MM.1S (cell line): ENCODE measurements around the gene CELA2B.

Experiments
- DNase-seq: peaks from one replicate; pipeline ENCODE4 v3.0.0-alpha.2; 2015
- H2AFZ ChIP-seq: fragments of 300-600 bp; sonication (generic); 2 replicates; pipeline ENCODE4 v1.6.0; 2016; ENCODE audit warnings: antibody characterized with exemption, low read length
- H3F3A ChIP-seq: fragments of 300-600 bp; sonication (generic); 2 replicates; pipeline ENCODE4 v1.6.1; 2016; ENCODE audit warnings: mild to moderate bottlenecking, antibody characterized with exemption, low read length, moderate library complexity, mixed read lengths; ENCODE audit not compliant: insufficient read depth
- H3K27ac ChIP-seq: fragments of 300-600 bp; sonication (generic); 2 replicates; pipeline ENCODE4 v1.5.1; 2016; ENCODE audit warnings: mild to moderate bottlenecking, low read length
- H3K27me3 ChIP-seq: fragments of 300-600 bp; sonication (generic); replicated peaks from 2 replicates; pipeline ENCODE4 v1.6.0; 2016; ENCODE audit warnings: low read length; ENCODE audit not compliant: insufficient read depth
- H3K36me3 ChIP-seq: fragments of 300-600 bp; sonication (generic); replicated peaks from 2 replicates; pipeline ENCODE4 v1.6.1; 2016; ENCODE audit warnings: mild to moderate bottlenecking, low read length, mixed read lengths; ENCODE audit not compliant: insufficient read depth
- H3K4me1 ChIP-seq: fragments of 300-600 bp; sonication (generic); 2 replicates; pipeline ENCODE4 v1.6.1; 2016; ENCODE audit warnings: low read length, mixed read lengths
- H3K4me2 ChIP-seq: fragments of 300-600 bp; sonication (generic); 2 replicates; pipeline ENCODE4 v1.6.0; 2016; ENCODE audit warnings: low read depth, low read length
- H3K4me3 ChIP-seq: fragments of 300-600 bp; sonication (generic); 2 replicates; pipeline ENCODE4 v1.5.1; 2016; ENCODE audit warnings: low read length, mixed read lengths
- H3K79me2 ChIP-seq: fragments of 300-600 bp; sonication (generic); 2 replicates; pipeline ENCODE4 v1.6.1; 2016; ENCODE audit warnings: mixed run types, low read length, mixed read lengths
- H3K9ac ChIP-seq: fragments of 300-600 bp; sonication (generic); 2 replicates; pipeline ENCODE4 v1.6.1; 2016; ENCODE audit warnings: low read length, mixed read lengths
- H3K9me2 ChIP-seq: fragments of 300-600 bp; sonication (generic); replicated peaks from 2 replicates; pipeline ENCODE4 v1.6.1; 2016; ENCODE audit warnings: mild to moderate bottlenecking, low read length, mixed read lengths; ENCODE audit not compliant: insufficient read depth
- H3K9me3 ChIP-seq: fragments of 300-600 bp; sonication (generic); replicated peaks from 2 replicates; pipeline ENCODE4 v1.6.1; 2016; ENCODE audit warnings: mild to moderate bottlenecking, low read length, mixed read lengths; ENCODE audit not compliant: insufficient read depth
- H4K20me1 ChIP-seq: fragments of 300-600 bp; sonication (generic); 2 replicates; pipeline ENCODE4 v1.6.1; 2016; ENCODE audit warnings: mild to moderate bottlenecking, low read length, moderate library complexity, mixed read lengths; ENCODE audit not compliant: insufficient read depth
- CTCF ChIP-seq: fragments of 300-600 bp; sonication (generic); IDR thresholded peaks from 2 replicates; pipeline ENCODE4 v1.5.1; 2016; ENCODE audit warnings: antibody characterized with exemption, low read length, mixed read lengths
- EZH2 ChIP-seq: fragments of 300-600 bp; sonication (generic); optimal IDR thresholded peaks from 2 replicates; pipeline ENCODE3; 2017; ENCODE audit warnings: low read depth, mild to moderate bottlenecking, antibody characterized with exemption, low read length, mixed read lengths
- EZH2phosphoT487 ChIP-seq: fragments of 300-600 bp; sonication (generic); IDR thresholded peaks from 2 replicates; pipeline ENCODE4 v1.6.1; 2018; ENCODE audit warnings: antibody characterized with exemption, low read length

Gene CELA2B

GRCh38 chr1:15440357-15440756, 35.5 kb upstream of the CELA2B start:
- H2AFZ ChIP-seq: no peak overlapping the region
- H3K27ac ChIP-seq: no peak overlapping the region
- no peaks in the 10 kb centered on the region for H3K27me3 ChIP-seq
- no peak overlapping the region for H3K4me2 ChIP-seq
- H3K9me2 ChIP-seq: no peaks in the 10 kb centered on the region
- H3K79me2 ChIP-seq: no peaks in the 10 kb centered on the region
- no peaks in the 10 kb centered on the region for H3K36me3 ChIP-seq
- H4K20me1 ChIP-seq: no peaks in the 10 kb centered on the region
- TF ChIP-seq CTCF (no peak), EZH2 (no peak), EZH2phosphoT487 (no peak)
- no peak for DNase-seq
- H3F3A ChIP-seq: no peaks in the 10 kb centered on the region
- no peak overlapping the region for H3K4me3 ChIP-seq
- no peaks in the 10 kb centered on the region for H3K9me3 ChIP-seq
- H3K9ac ChIP-seq: no peak overlapping the region
- H3K4me1 ChIP-seq: no peaks in the 10 kb centered on the region

- TF ChIP-seq CTCF (no peak), EZH2 (no peak), EZH2phosphoT487 (no peak)
- no peak overlapping the region for H3K4me2 ChIP-seq
- DNase-seq: no peak
- no peaks in the 10 kb centered on the region for H3K27me3 ChIP-seq
- no peaks in the 10 kb centered on the region for H4K20me1 ChIP-seq
- no peaks in the 10 kb centered on the region for H3K4me1 ChIP-seq
- no peak overlapping the region for H3K4me3 ChIP-seq
- H2AFZ ChIP-seq: no peak overlapping the region
- H3K9me2 ChIP-seq: no peaks in the 10 kb centered on the region
- H3K36me3 ChIP-seq: no peaks in the 10 kb centered on the region
- H3K27ac ChIP-seq: no peak overlapping the region
- no peak overlapping the region for H3K9ac ChIP-seq
- no peaks in the 10 kb centered on the region for H3K79me2 ChIP-seq
- no peaks in the 10 kb centered on the region for H3F3A ChIP-seq
- no peaks in the 10 kb centered on the region for H3K9me3 ChIP-seq
Observed at GRCh38 chr1:15441247-15441646, 34.7 kb upstream of the CELA2B start.

GRCh38 chr1:15442119-15442518, 33.8 kb upstream of the CELA2B start:
- peaks cover 4% of the 10 kb centered on the region; the same call in 1 of the 2 replicates for H3K27me3 ChIP-seq
- H3K79me2 ChIP-seq: no peaks in the 10 kb centered on the region
- H3K4me3 ChIP-seq: no peak overlapping the region
- H3K4me2 ChIP-seq: no peak overlapping the region
- no peaks in the 10 kb centered on the region for H3K9me3 ChIP-seq
- no peaks in the 10 kb centered on the region for H3K4me1 ChIP-seq
- no peaks in the 10 kb centered on the region for H3K36me3 ChIP-seq
- no peaks in the 10 kb centered on the region for H4K20me1 ChIP-seq
- DNase-seq: no peak
- no peak overlapping the region for H2AFZ ChIP-seq
- TF ChIP-seq EZH2: no peak
- TF ChIP-seq EZH2phosphoT487: no peak
- no peak for TF ChIP-seq CTCF
- no peak overlapping the region for H3K27ac ChIP-seq
- H3K9me2 ChIP-seq: no peaks in the 10 kb centered on the region
- H3K9ac ChIP-seq: no peak overlapping the region
- no peaks in the 10 kb centered on the region for H3F3A ChIP-seq
